Heart right ventricle (tissue), 16 donors: ENCODE measurements around the gene LRRC56. TPM values are rescaled to one million over a fixed set of nuclear protein-coding genes. Genes with fewer than 3 reads are reported as not detected.

Source experiments
- ATAC-seq, 8 donors: fragments of 200-7000 bp; cut with Tn5 transposase; one replicate each; pipeline ENCODE4 v1.9.1; 2020; ENCODE audit warnings: mild to moderate bottlenecking in 8 of 8, moderate library complexity in 8 of 8, moderate number of reproducible peaks in 1 of 8
- DNase-seq, 2 donors: peaks; one replicate each; pipeline ENCODE4 v3.0.0-alpha.2; 2020
- H3K27ac ChIP-seq, 10 donors: fragments of 200-600 bp; sonication (generic) in 2 of 10; one replicate each; pipeline versions ENCODE4 v1.5.0 to v1.8.0; 2020 to 2022; ENCODE audit warnings: mild to moderate bottlenecking in 3 of 10
- H3K27me3 ChIP-seq, 7 donors: fragments of 200-600 bp; one replicate each; pipeline ENCODE4 v1.8.0; 2021 to 2022; ENCODE audit warnings: mild to moderate bottlenecking in 2 of 7
- H3K36me3 ChIP-seq, 9 donors: fragments of 200-600 bp; sonication (generic) in 1 of 9; one replicate each; pipeline versions ENCODE4 v1.5.0 to v1.8.0; 2020 to 2022; ENCODE audit warnings: mild to moderate bottlenecking in 2 of 9
- H3K4me1 ChIP-seq, 9 donors: fragments of 200-600 bp; sonication (generic) in 1 of 9; one replicate each; pipeline versions ENCODE4 v1.5.0 to v1.8.0; 2020 to 2022; ENCODE audit warnings: mild to moderate bottlenecking in 4 of 9
- H3K4me3 ChIP-seq, 10 donors: fragments of 200-600 bp; sonication (generic) in 2 of 10; one replicate each; pipeline versions ENCODE4 v1.5.0 to v1.8.0; 2020 to 2022; ENCODE audit warnings: mild to moderate bottlenecking in 7 of 10, moderate library complexity in 2 of 10
- H3K9me3 ChIP-seq, 11 donors: fragments of 200-600 bp in 10 of 11; sonication (generic) in 2 of 11; one replicate each; pipeline versions ENCODE4 v1.5.0 to v1.8.0; 2013 to 2022; ENCODE audit warnings: mild to moderate bottlenecking in 2 of 11, control low read depth in 1 of 11, moderate library complexity in 1 of 11
- WGBS, 2 donors: extraction: QIAGEN DNeasy Blood & Tissue Kit; methylation state at CpG; one replicate each; pipeline ENCODE4 v1.1.7; 2013; ENCODE audit warnings: inconsistent platforms in 1 of 2; 5-methylcytosine and 5-hydroxymethylcytosine counted together
- intact Hi-C, 10 donors: fragments of 100-400 bp; cut with DNase I; formaldehyde crosslinking; loops; one replicate each; pipeline versions ENCODE4 v1.11.1 to v1.14.2; 2022
- polyA plus RNA-seq, 2 donors: library from polyadenylated mRNA; stranded (reverse); fragments of 200-250 nt; gene quantifications; one replicate each; pipeline ENCODE4 v1.2.3, GENCODE V29; 2013
- total RNA-seq, 10 donors: library from RNA; stranded (reverse); fragmentation: NEBNext Ultra II Directional in 3 of 10; extraction: Animal tissue kit (Norgen Biotek cat#: 25700) in 3 of 10; gene quantifications; one replicate each; pipeline versions ENCODE4 v1.2.1 to v1.2.4, GENCODE V29; 2021 to 2023
- TF ChIP-seq, protein P1 (sequence below), 9 donors: fragments of 200-600 bp; sonication (generic) in 2 of 9; IDR thresholded peaks; one replicate each; pipeline versions ENCODE4 v1.5.0 to v1.8.0; 2021 to 2022; ENCODE audit warnings: antibody characterized with exemption in 9 of 9, mild to moderate bottlenecking in 5 of 9, moderate library complexity in 1 of 9
- donor health status: Arrhythmogenic right ventricular cardiomyopathy.
- donor health status: ischemic (EF 13 %, LVEDD 7.1; RV severe dilation, severe dysfunction).
- donor health status: healthy with polysubstance abuse.
- donor health status: DM: no; HTN: yes; CAD: no.
- donor health status: DM: no; HTN: no; CAD: no.
- donor health status: ischemic (EF 25% LVEDD 6.9; RV normal size, moderate dysfunction).
- donor health status: ischemic (EF 25% LVEDD 5.7; RV mildly dilated, moderate dysfunction).
- donor health status: healthy.
- donor health status: DM: yes; HTN: yes; CAD: no.
- donor health status: Ischemic cardiomyopathy.
- donor health status: ischemic (EF 35%, LVEDD 5.7; RV mildly dilated, moderate dysfunction).
- donor health status: nonischemic (EF 11% LVEDD 7.7; RV severe dilation, severe dysfunction).
- donor health status: DM: yes; HTN: yes; CAD: no.
- donor health status: PGD.
- donor health status: ischemic (EF 29% LVEDD 5.4; RV normal size, mild dysfunction).
- donor health status: nonischemic (EF 23%, LVEDD 6.1; RV moderate dilation, normal function).

Gene LRRC56
- total and polyA plus RNA-seq, 12 donors, result 0.13 to 0.49 (median 0.21) TPM; not detected in 2

DNA sequence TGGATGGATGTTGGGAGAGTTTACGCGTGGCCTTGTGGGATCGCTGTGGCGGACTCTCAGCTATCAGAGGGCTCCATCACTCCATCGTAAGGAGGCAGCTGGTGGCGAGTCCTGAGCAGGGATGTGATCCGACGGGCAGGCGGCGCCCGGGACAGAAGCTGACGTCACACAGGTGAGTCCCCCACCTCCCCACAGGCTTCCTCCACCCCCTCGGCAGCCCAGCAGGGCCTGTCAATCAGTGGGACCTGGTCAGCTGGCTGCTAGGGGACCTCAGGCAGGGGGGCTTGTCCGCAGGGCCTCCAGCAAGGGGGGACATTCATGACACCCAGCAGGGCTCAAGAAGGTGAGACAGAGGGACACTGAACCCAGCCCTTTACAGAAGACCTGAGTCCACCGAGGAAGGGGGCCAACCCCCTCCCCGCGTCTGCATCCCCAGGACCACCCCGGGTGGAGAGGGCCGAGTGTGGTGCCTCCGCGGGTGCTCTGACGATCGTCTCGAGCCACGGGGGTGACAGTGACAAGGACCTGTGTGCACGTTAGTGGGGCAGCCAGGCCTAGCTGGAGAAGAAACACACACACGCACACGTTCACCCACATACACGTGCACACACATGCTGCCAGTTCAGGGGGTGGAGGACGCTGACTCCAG lies 9.0 kb upstream of the LRRC56 start:
- DNase-seq (no peak), ATAC-seq (peak in 1 of 8 donors; percentile 2)
- 79 to 81% methylated on average over 30 of the region's 30 CpGs for WGBS, 2 donors
- H3K27me3 ChIP-seq, result no peaks in the 10 kb centered on the region
- intact Hi-C loops, result no loop called here
- no peaks in the 10 kb centered on the region for H3K9me3 ChIP-seq
- no peak overlapping the region for H3K27ac ChIP-seq
- H3K4me1 ChIP-seq, result peaks cover 0 to 15% (median 8%) of the 10 kb centered on the region in 9 donors
- no peak overlapping the region for H3K4me3 ChIP-seq
- TF ChIP-seq, protein P1, sequence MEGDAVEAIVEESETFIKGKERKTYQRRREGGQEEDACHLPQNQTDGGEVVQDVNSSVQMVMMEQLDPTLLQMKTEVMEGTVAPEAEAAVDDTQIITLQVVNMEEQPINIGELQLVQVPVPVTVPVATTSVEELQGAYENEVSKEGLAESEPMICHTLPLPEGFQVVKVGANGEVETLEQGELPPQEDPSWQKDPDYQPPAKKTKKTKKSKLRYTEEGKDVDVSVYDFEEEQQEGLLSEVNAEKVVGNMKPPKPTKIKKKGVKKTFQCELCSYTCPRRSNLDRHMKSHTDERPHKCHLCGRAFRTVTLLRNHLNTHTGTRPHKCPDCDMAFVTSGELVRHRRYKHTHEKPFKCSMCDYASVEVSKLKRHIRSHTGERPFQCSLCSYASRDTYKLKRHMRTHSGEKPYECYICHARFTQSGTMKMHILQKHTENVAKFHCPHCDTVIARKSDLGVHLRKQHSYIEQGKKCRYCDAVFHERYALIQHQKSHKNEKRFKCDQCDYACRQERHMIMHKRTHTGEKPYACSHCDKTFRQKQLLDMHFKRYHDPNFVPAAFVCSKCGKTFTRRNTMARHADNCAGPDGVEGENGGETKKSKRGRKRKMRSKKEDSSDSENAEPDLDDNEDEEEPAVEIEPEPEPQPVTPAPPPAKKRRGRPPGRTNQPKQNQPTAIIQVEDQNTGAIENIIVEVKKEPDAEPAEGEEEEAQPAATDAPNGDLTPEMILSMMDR (IDR thresholded peaks at IDR 0.05), result no peak
- peaks cover 0 to 31% (median 14%) of the 10 kb centered on the region in 9 donors for H3K36me3 ChIP-seq

DNA sequence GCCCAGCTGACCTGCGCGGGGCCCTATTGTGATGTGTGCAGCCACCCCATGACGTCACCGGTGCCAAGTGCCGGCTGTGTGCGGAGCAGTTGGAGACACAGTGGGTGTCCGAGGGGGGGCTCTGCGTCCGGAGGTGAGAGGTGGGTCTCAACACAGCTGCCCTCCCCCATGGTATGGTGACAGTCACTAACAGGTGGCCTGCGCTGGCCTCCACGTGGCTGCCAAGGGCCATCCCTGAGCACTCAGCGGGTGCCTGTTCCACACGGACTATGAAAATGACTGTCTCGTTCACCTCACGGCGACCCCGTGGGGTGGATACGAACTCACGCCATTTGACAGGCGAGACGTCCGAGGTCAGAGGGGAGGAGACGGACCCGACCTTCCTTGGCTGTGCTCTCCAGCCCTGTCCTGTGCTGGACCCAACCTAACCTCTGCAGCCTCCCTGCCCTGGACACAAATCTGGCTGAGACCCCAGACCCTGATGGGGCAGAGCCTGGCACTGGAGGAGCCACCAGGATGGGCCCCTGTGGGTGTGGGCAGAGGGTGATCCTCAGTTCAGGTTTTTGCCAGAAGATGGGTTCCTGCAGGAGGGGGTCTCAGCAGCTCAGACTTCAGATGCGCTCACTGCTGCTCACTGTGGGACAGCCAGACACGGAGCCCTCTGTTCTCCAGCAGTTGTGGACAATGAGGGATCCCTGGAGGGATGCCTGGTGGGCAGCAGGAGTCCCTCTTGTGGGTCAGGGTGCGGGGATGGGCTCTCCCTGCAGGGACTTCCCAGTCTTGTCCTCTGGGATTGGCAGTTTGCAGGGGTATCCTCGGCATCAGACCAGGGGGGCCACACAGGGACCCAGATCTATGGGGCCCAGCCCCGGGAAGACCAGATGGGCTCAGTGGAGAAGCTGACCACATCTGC lies 8.3 kb upstream of the LRRC56 start:
- TF ChIP-seq, protein P1 (IDR thresholded peaks at IDR 0.05), result no peak
- ATAC-seq, result no peak
- intact Hi-C loops, result no loop called here
- Histone ChIP-seq H3K4me1 (peaks cover 2 to 23% (median 13%) of the 10 kb centered on the region in 9 donors), H3K27me3 (no peaks in the 10 kb centered on the region), H3K27ac (no peak overlapping the region), H3K9me3 (no peaks in the 10 kb centered on the region), H3K36me3 (peaks cover 0 to 38% (median 16%) of the 10 kb centered on the region in 9 donors), H3K4me3 (no peak overlapping the region)
- WGBS, 2 donors, result 78 to 81% methylated on average over 29 of the region's 29 CpGs
- no peak for DNase-seq

DNA sequence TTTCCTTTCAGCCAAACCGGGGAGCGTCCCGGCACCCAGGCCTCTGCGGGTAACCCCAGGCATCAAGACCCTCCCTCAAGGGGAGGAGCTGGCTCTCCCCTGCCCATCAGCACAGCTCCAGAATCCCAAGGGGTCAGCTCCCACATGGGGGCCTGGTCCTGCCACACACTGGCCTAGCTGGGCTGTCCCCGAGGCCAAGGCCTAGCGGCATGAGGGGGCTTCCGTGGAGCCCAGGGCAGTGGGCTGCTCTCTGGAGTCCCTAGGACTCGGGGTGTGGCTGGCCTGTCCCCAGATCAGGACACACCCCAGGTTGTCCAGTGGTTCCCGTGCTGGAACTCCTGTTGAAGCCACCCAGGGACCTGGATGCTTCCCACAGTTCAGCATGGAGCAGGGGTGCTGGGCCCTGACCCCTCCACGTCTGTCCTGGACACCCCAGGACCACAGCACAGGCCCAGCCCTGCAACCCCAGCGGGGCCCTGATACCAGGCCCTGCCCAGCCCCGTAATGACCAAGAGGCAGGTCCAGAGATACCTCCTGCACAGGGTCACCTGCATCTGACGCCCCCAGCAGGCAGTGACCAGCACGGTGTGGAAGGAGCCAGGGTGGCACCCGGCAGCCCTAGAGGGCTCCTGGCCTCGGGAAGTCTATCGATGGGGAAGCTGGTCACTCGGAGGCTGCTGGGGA lies 7.5 kb upstream of the LRRC56 start:
- no peaks in the 10 kb centered on the region for H3K9me3 ChIP-seq
- TF ChIP-seq, protein P1 (IDR thresholded peaks at IDR 0.05), result no peak
- ATAC-seq (no peak), DNase-seq (no peak)
- H3K27ac ChIP-seq, result no peak overlapping the region
- no peaks in the 10 kb centered on the region for H3K27me3 ChIP-seq
- H3K4me3 ChIP-seq, result no peak overlapping the region
- 81 to 85% methylated on average over 18 of the region's 18 CpGs for WGBS, 2 donors
- peaks cover 9 to 31% (median 21%) of the 10 kb centered on the region in 9 donors for H3K4me1 ChIP-seq
- peaks cover 0 to 38% (median 16%) of the 10 kb centered on the region in 9 donors for H3K36me3 ChIP-seq
- intact Hi-C loops, result loop anchor here in 1 of 10 donors (10.0 kb wide), 1 partner anchor 95 kb away; the partner anchor contains the start of genes CDHR5 and SCT
